ENCODE measurements around the gene SLC29A3. TPM values are rescaled to one million over a fixed set of nuclear protein-coding genes. Genes with fewer than 3 reads are reported as not detected.

The SLC29A3 gene
- total and polyA plus RNA-seq, 2 of the 8 experiments (the other 6 are each of a cell fraction or from before 2014, with no cell fraction given) = 14.0 to 24.6 TPM

GRCh38 chr10:71383972-71384687 lies 65.1 kb downstream of the SLC29A3 start (continued):
- no peak for TF ChIP-seq CTBP2 (IDR thresholded peaks at IDR 0.05; ENCODE audit: borderline replicate concordance, insufficient read depth, insufficient read length, low read length)
- TF ChIP-seq KDM1A (IDR thresholded peaks at IDR 0.05; ENCODE audit: borderline replicate concordance, low read length) = no peak
- TF ChIP-seq BRCA1 (IDR thresholded peaks at IDR 0.05; ENCODE audit: low read depth, low read length) = peak; percentile 38; the same call in 1 of the 2 replicates
- TF ChIP-seq TAF1 (IDR thresholded peaks at IDR 0.05; ENCODE audit: low read depth, low read length) = no peak
- no peak for TF ChIP-seq TBP (IDR thresholded peaks at IDR 0.05; ENCODE audit: low read depth, low read length)
- no peak for TF ChIP-seq GTF2F1 (IDR thresholded peaks at IDR 0.05; ENCODE audit: borderline replicate concordance, low read depth, low read length)
- TF ChIP-seq EP300 (IDR thresholded peaks at IDR 0.05; ENCODE audit: borderline replicate concordance in 1 of 2, low read depth in 2 of 2, low read length in 2 of 2) = no peak
- peak; percentile 93 to 96 (median 95) for TF ChIP-seq CTCF (IDR thresholded peaks at IDR 0.05; ENCODE audit: control extremely low read depth in 1 of 3, insufficient read depth in 1 of 3, low read depth in 1 of 3, low read length in 3 of 3)
- no peak for TF ChIP-seq HDAC6 (IDR thresholded peaks at IDR 0.05; ENCODE audit: low read depth, low read length)
- TF ChIP-seq JUND (IDR thresholded peaks at IDR 0.05; ENCODE audit: low read length) = no peak
- TF ChIP-seq CBX5 (IDR thresholded peaks at IDR 0.05; ENCODE audit: low read depth, low read length) = no peak
- no peak for TF ChIP-seq NANOG (IDR thresholded peaks at IDR 0.05; ENCODE audit: insufficient read depth, low read depth, low read length, poor library complexity, severe bottlenecking)
- TF ChIP-seq EZH2 (IDR thresholded peaks at IDR 0.05; ENCODE audit: low read depth, low read length, severe bottlenecking) = no peak
- no peak for TF ChIP-seq TCF12 (IDR thresholded peaks at IDR 0.05; ENCODE audit: low read depth, low read length)
- no peak for TF ChIP-seq TAF7 (optimal IDR thresholded peaks at IDR 0.05; ENCODE audit: borderline replicate concordance, low read depth, low read length)

Measured in H1 (cell line).